Neutrophil (primary cell): Measurements from ENCODE around the gene ASPN.

Source experiments
- H3K27ac ChIP-seq: fragments of 200-600 bp; sonication (generic); 2 replicates; pipeline ENCODE4 v1.5.1; 2016; ENCODE audit warnings: mild to moderate bottlenecking, moderate library complexity
- H3K27me3 ChIP-seq: fragments of 200-600 bp; sonication (generic); 2 replicates; pipeline ENCODE4 v1.6.0; 2016; ENCODE audit warnings: mild to moderate bottlenecking
- H3K36me3 ChIP-seq: fragments of 200-600 bp; sonication (generic); 2 replicates; pipeline ENCODE4 v1.5.1; 2017
- H3K4me1 ChIP-seq, 2 experiments: fragments of 200-600 bp in 1 of 2; sonication (generic) in 1 of 2; 1 replicate in 1 of 2; 2 replicates in 1 of 2; pipeline versions ENCODE4 v1.5.1 to v1.6.1; 2013 to 2016; ENCODE audit warnings: low read depth in 1 of 2, low read length in 1 of 2, mild to moderate bottlenecking in 1 of 2, moderate library complexity in 1 of 2; ENCODE audit not compliant: control insufficient read depth in 1 of 2, insufficient read depth in 1 of 2
- H3K4me3 ChIP-seq, 2 experiments: fragments of 200-600 bp in 1 of 2; sonication (generic) in 1 of 2; 1 replicate in 1 of 2; 2 replicates in 1 of 2; pipeline ENCODE4 v1.5.1; 2013 to 2016; ENCODE audit warnings: low read depth in 1 of 2, low read length in 1 of 2, mild to moderate bottlenecking in 1 of 2, moderate library complexity in 1 of 2
- H3K9me3 ChIP-seq: fragments of 200-600 bp; sonication (generic); 2 replicates; pipeline ENCODE4 v1.5.1; 2016
- CTCF ChIP-seq: fragments of 200-600 bp; sonication (generic); IDR thresholded peaks from 2 replicates; pipeline ENCODE4 v1.5.1; 2016; ENCODE audit warnings: antibody characterized with exemption

Gene ASPN

DNA sequence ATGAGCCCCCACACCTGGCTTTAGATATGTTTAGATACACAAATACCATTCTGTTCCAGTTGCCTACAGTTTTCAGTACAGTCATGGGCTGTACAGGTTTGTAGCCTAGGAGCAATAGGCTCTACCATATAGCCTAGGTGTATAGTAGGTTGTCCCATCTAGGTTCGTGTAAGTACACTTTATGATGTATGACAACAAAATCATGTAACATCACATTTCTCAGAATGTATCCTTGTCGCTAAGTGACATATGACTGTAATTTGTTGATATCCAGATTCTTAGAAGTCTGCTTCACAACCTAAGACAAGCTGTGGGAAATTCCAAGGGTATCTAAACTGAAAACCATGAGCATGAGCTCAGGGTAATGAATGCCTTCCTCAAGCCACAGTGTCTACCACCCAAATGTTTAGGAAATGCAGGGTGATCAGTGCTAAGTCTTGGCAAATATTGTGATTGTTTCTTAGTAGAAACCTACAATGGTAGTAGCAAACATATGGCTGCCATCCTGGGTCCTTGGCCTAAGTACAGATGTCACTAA is 45.1 kb upstream of the ASPN start:
- Histone ChIP-seq H3K9me3 (no peaks in the 10 kb centered on the region), H3K27ac (no peak overlapping the region), H3K36me3 (no peaks in the 10 kb centered on the region), H3K27me3 (no peaks in the 10 kb centered on the region), H3K4me3 (no peak overlapping the region), H3K4me1 (no peaks in the 10 kb centered on the region)
- no peak for TF ChIP-seq CTCF

DNA sequence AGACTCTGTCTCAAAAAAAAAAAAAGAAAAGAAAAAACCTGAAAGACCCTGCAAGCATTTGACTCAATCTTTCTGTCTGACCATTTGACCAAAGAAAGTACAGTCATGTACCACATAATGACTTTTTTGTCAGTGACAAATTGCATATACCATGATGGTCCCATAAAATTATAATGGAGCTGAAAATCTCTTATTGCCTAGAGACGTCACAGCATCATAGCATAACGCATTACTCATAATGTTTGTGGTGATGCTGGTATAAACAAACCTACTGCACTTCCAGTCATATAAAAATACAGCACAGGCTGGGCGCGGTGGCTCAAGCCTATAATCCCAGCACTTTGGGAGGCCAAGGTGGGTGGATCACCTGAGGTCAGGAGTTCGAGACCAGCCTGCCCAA is 43.0 kb upstream of the ASPN start:
- Histone ChIP-seq H3K9me3 (no peaks in the 10 kb centered on the region), H3K36me3 (no peaks in the 10 kb centered on the region), H3K4me1 (no peaks in the 10 kb centered on the region), H3K4me3 (no peak overlapping the region), H3K27ac (no peak overlapping the region), H3K27me3 (no peaks in the 10 kb centered on the region)
- no peak for TF ChIP-seq CTCF

DNA sequence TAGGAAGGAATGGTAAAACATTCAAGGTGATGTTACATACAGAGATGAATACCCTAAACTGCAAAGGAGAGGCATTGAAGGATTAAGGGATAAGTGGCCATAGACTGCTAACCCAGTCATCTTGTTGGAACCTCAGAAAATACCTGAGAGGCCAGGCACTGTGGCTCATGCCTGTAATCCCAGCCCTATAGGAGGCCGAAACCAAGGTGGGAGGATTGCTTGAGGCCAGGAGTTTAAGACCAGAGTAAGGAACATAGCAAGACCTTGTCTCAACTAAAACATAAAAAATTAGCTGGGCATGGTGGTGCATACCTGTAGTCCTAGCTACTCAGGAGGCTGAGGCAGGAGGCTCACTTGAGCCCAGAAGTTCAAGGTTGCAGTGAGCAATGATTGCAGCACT is 42.6 kb upstream of the ASPN start:
- Histone ChIP-seq H3K36me3 (no peaks in the 10 kb centered on the region), H3K4me3 (no peak overlapping the region), H3K27ac (no peak overlapping the region), H3K4me1 (no peaks in the 10 kb centered on the region), H3K9me3 (no peaks in the 10 kb centered on the region), H3K27me3 (no peaks in the 10 kb centered on the region)
- no peak for TF ChIP-seq CTCF

DNA sequence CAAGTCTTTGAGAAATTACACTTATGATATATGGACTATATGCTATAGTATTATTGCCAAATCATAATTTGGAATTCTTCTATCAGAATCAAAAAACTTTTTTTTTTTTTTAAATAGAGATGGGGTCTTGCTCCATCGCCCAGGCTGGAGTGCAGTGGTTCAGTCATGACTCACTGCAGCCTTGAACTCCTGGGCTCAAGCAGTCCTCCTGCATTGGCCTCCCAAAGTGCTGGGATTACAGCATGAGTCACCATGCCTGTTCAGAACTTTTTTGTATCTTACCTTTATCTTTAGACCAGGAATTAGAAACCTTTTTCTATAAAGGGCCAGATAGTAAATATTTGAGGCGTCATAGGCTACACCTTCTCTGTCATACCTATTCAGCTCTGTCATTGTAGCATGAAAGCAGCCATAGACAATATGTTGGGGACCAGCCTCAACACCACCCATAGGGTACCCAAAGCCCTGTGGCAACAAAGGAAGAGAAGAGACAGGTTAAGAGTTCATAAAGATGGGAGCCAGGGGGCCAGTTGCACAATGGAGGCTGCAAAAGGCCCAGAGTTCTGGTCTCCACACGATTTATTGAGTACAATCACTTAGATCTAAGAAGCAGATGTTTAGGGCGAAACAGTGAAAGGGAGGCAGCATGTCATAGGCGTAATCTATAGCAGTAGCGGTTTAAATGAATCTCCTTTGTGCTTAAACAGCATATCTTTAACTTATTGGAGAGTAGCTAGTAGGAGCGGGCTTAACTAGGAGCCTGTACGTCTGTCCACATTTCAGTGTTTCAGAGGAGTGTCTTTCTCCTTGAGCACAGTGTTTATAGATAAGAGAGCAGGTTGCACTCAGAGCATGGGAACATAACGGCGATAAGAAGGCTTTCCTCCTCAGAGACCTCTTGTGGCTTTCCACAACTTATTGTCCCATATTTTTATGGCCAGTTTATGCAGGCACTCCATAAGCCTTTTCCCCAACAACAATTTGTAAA is 41.0 kb upstream of the ASPN start:
- no peak overlapping the region for H3K4me3 ChIP-seq
- no peaks in the 10 kb centered on the region for H3K9me3 ChIP-seq
- no peaks in the 10 kb centered on the region for H3K27me3 ChIP-seq
- no peak for TF ChIP-seq CTCF
- no peaks in the 10 kb centered on the region for H3K4me1 ChIP-seq
- no peaks in the 10 kb centered on the region for H3K36me3 ChIP-seq
- H3K27ac ChIP-seq = no peak overlapping the region

DNA sequence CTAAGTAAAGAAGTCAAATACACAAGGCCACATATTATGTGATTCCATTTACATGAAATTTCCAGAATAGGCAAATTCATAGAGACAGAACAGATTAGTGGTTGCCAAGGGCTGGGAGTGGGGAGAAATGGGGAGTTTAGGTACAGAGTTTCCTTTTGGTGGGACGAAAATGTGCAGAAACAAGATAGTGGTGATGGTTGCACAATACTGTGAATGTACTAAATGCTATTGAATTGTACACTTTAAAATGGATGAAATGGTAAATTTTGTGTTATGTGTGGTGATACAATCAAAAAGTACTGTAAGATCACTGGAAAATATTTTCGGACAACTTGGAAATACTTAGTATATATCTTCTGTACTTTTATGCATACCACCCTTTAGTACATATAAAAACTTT is 38.5 kb upstream of the ASPN start:
- no peaks in the 10 kb centered on the region for H3K27me3 ChIP-seq
- no peak overlapping the region for H3K4me3 ChIP-seq
- H3K4me1 ChIP-seq = no peaks in the 10 kb centered on the region
- H3K27ac ChIP-seq = no peak overlapping the region
- no peaks in the 10 kb centered on the region for H3K9me3 ChIP-seq
- no peaks in the 10 kb centered on the region for H3K36me3 ChIP-seq
- no peak for TF ChIP-seq CTCF
